BLaER1 treated with 17β-estradiol and CSF1 and Interleukin-3, amounts not matched to agents 10 nM and 100 nM (cell line): Measurements from ENCODE around the gene PLS1.
A peak's percentile ranks its signal among the peaks of the same experiment; 100 is the strongest.

Source experiments
- H3K27ac ChIP-seq, 11 experiments: shearing (Covaris generic); formaldehyde crosslinking; 2 replicates each; pipeline ENCODE4 v1.8.1; 2022
- H3K27me3 ChIP-seq, 11 experiments: shearing (Covaris generic); formaldehyde crosslinking; 2 replicates each; pipeline ENCODE4 v1.8.1; 2022
- H3K36me3 ChIP-seq, 11 experiments: shearing (Covaris generic); formaldehyde crosslinking; 2 replicates each; pipeline ENCODE4 v1.8.1; 2022
- H3K4me1 ChIP-seq, 10 experiments: shearing (Covaris generic); formaldehyde crosslinking; 2 replicates each; pipeline ENCODE4 v1.8.1; 2022
- H3K4me2 ChIP-seq, 11 experiments: shearing (Covaris generic); formaldehyde crosslinking; 2 replicates each; pipeline ENCODE4 v1.8.1; 2022
- H3K4me3 ChIP-seq, 10 experiments: shearing (Covaris generic); formaldehyde crosslinking; 2 replicates each; pipeline ENCODE4 v1.8.1; 2022
- H3K9ac ChIP-seq, 11 experiments: shearing (Covaris generic); formaldehyde crosslinking; 2 replicates each; pipeline ENCODE4 v1.8.1; 2022
- H3K9me3 ChIP-seq, 11 experiments: shearing (Covaris generic); formaldehyde crosslinking; replicated peaks in 1 of 11; 2 replicates each; pipeline ENCODE4 v1.8.1; 2022
- H4K20me1 ChIP-seq, 11 experiments: shearing (Covaris generic); formaldehyde crosslinking; 2 replicates each; pipeline ENCODE4 v1.8.1; 2022
- Cebpa-rat ChIP-seq, 11 experiments: shearing (Covaris generic); IDR thresholded peaks; 2 replicates each; pipeline ENCODE4 v1.8.1; 2022

Gene PLS1

DNA sequence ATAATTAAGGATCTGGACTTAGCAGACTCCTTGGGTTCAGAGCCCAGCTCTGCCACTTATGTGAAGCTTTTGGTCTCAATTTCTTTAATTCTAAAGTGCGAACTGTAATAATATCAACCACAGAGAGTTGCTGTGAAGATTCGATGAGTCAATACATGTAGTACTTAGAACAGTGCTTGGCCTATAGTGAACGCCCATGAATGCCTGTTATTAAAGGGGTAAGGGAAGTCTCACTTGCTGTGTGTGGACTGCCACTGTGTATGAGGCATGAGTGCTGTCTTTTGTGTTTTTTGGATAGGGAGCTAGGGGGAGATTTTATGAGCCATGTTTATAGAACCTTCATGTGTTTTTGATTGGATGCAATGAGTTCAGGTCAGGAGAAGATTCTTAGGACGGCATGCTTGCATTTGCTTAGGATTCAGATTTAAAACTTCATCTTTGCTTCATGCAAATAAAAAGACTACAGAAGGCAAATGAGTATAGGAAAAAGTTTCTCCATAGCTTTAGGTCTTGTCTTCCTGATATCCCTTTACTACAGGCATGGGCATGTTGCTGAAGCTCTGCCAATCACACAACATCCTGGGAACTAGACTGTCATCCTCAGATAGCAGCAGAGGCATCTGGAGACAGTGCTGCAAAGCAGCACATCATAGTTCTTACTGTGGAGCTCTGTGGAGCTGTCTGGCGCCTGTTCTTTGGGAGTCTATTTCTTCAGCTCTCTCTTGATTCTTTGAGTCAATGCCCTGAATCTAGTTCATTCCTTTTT, 50.0 kb downstream of the PLS1 start:
- H3K27ac ChIP-seq: no peak overlapping the region
- H4K20me1 ChIP-seq: no peaks in the 10 kb centered on the region
- peaks cover 0 to 5% (median 0%) of the 10 kb centered on the region in 10 experiments; a peak in 1 of 20 replicates for H3K4me1 ChIP-seq
- H3K4me2 ChIP-seq: no peak overlapping the region
- no peak overlapping the region for H3K9ac ChIP-seq
- H3K4me3 ChIP-seq: no peak overlapping the region
- no peaks in the 10 kb centered on the region for H3K27me3 ChIP-seq
- H3K9me3 ChIP-seq: no peaks in the 10 kb centered on the region
- no peak for TF ChIP-seq Cebpa-rat (IDR thresholded peaks at IDR 0.05)
- no peaks in the 10 kb centered on the region for H3K36me3 ChIP-seq

DNA sequence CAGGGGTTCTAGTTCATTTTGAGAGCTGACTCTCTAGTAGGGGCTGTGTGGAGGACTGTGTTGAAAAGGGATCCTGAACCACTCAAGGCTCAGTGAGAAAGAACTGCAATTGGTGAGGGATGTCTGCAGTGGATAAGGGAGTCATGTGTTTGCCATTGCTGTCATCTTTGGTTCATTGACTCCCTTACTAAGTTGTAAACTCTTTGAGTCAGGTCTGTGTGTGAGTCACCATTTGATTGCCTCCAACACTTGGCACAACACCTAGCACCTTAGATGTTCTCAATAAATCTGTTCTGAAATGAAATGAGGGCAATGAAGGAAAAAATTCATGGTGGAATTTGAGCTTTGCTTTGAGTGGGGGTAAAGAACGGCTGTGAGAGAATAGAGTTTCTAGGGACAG, 51.7 kb downstream of the PLS1 start:
- Histone ChIP-seq H3K4me3 (no peak overlapping the region), H3K4me2 (no peak overlapping the region), H3K27me3 (no peaks in the 10 kb centered on the region), H3K9me3 (no peaks in the 10 kb centered on the region), H3K36me3 (no peaks in the 10 kb centered on the region), H3K27ac (no peak overlapping the region), H3K9ac (no peak overlapping the region), H4K20me1 (no peaks in the 10 kb centered on the region), H3K4me1 (peaks cover 0 to 5% (median 0%) of the 10 kb centered on the region in 10 experiments; a peak in 1 of 20 replicates)
- no peak for TF ChIP-seq Cebpa-rat (IDR thresholded peaks at IDR 0.05)

DNA sequence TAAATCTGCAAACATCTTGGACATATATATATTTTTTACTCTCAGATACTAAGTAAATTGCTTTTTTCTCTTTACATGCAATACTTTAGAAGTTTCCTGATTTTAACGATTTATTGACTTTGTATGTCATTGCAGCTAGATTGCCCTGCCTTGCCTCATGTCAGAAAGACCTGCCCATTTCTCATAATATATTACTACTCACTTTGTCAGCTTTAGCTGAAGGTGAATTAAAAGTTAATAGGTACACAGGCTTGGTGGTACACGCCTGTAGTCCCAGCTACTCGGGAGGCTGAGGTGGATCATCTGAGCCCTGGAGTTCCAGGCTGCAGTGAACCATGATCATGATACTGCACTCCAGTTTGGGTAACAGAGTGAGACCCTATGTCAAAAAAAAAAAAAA, 52.8 kb downstream of the PLS1 start:
- Histone ChIP-seq H3K27ac (no peak overlapping the region), H3K4me2 (no peak overlapping the region), H4K20me1 (no peaks in the 10 kb centered on the region), H3K9me3 (no peaks in the 10 kb centered on the region), H3K36me3 (no peaks in the 10 kb centered on the region), H3K9ac (no peak overlapping the region), H3K4me3 (no peak overlapping the region), H3K4me1 (peaks cover 0 to 5% (median 0%) of the 10 kb centered on the region in 10 experiments; a peak in 1 of 20 replicates), H3K27me3 (no peaks in the 10 kb centered on the region)
- no peak for TF ChIP-seq Cebpa-rat (IDR thresholded peaks at IDR 0.05)

GRCh38 chr3:142650001-142650693, 54.0 kb downstream of the PLS1 start:
- no peaks in the 10 kb centered on the region for H4K20me1 ChIP-seq
- H3K9me3 ChIP-seq: no peaks in the 10 kb centered on the region
- no peak for TF ChIP-seq Cebpa-rat (IDR thresholded peaks at IDR 0.05)
- peaks cover 0 to 5% (median 0%) of the 10 kb centered on the region in 10 experiments; a peak in 1 of 20 replicates for H3K4me1 ChIP-seq
- no peak overlapping the region for H3K4me3 ChIP-seq
- no peak overlapping the region for H3K9ac ChIP-seq
- H3K4me2 ChIP-seq: peak overlapping the region in 1 of 11 experiments; percentile 18; a peak in 1 of 22 replicates
- no peaks in the 10 kb centered on the region for H3K36me3 ChIP-seq
- no peak overlapping the region for H3K27ac ChIP-seq
- H3K27me3 ChIP-seq: no peaks in the 10 kb centered on the region

DNA sequence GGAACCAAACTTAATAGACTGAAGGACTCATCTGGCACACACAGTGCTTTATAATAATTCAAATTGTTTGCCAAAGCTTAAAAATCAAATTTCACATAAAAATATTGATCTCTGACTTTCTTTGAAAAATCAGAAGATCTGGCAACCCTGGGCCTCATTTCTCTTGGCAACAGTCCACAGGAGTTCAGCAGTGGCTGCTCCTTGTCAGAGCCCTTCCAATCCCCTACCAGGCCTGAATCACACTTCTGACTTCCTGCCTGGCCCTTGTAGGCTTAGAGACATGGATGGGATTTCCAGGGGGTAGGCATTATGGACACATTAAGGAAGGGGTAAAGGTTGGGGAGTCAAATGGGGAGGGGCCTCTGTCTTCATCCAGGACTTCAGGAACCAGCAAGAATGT, 55.5 kb downstream of the PLS1 start:
- Histone ChIP-seq H3K27ac (no peak overlapping the region), H3K4me2 (no peak overlapping the region), H3K9ac (no peak overlapping the region), H3K4me3 (no peak overlapping the region), H3K27me3 (no peaks in the 10 kb centered on the region), H3K4me1 (peaks cover 0 to 12% (median 0%) of the 10 kb centered on the region in 10 experiments; a peak in 2 of 20 replicates), H4K20me1 (no peaks in the 10 kb centered on the region), H3K9me3 (no peaks in the 10 kb centered on the region), H3K36me3 (no peaks in the 10 kb centered on the region)
- no peak for TF ChIP-seq Cebpa-rat (IDR thresholded peaks at IDR 0.05)

DNA sequence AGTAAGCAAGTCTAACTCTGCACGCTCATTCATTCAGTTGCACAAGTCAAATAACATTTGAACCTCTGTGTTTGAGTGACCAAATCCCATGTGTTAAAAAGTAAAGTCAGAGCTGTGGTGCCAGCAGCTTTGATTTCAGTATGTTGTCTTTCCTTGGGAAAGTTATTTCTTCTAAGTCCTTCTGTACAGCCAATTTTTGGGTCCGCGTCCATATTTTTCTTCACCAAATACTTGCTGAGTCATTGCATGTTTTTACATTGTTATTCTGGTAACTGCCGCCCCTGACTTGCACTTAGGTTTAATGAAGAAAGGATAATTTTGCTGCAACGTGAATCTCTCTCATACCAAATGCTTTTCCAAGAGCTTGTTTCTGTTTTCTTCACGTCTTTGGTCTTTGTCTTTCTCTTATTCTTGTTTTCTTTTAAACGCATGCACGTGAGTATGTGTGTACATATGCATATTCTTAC, 56.7 kb downstream of the PLS1 start:
- no peak overlapping the region for H3K4me3 ChIP-seq
- H3K9me3 ChIP-seq: no peaks in the 10 kb centered on the region
- H3K27me3 ChIP-seq: no peaks in the 10 kb centered on the region
- no peak overlapping the region for H3K4me2 ChIP-seq
- no peaks in the 10 kb centered on the region for H4K20me1 ChIP-seq
- no peak overlapping the region for H3K9ac ChIP-seq
- no peaks in the 10 kb centered on the region for H3K36me3 ChIP-seq
- no peak overlapping the region for H3K27ac ChIP-seq
- TF ChIP-seq Cebpa-rat (IDR thresholded peaks at IDR 0.05): no peak
- H3K4me1 ChIP-seq: peaks cover 0 to 17% (median 0%) of the 10 kb centered on the region in 10 experiments; a peak in 2 of 20 replicates

GRCh38 chr3:142656575-142656974, 60.4 kb downstream of the PLS1 start:
- Histone ChIP-seq H3K4me3 (no peak overlapping the region), H3K4me1 (peaks cover 0 to 16% (median 5%) of the 10 kb centered on the region in 10 experiments; a peak in 10 of 20 replicates), H3K4me2 (peak overlapping the region in 2 of 11 experiments; percentile 20 to 24; a peak in 2 of 22 replicates), H3K9ac (no peak overlapping the region), H3K27me3 (no peaks in the 10 kb centered on the region), H3K27ac (no peak overlapping the region), H3K36me3 (no peaks in the 10 kb centered on the region), H4K20me1 (no peaks in the 10 kb centered on the region), H3K9me3 (no peaks in the 10 kb centered on the region)
- TF ChIP-seq Cebpa-rat (IDR thresholded peaks at IDR 0.05): no peak

DNA sequence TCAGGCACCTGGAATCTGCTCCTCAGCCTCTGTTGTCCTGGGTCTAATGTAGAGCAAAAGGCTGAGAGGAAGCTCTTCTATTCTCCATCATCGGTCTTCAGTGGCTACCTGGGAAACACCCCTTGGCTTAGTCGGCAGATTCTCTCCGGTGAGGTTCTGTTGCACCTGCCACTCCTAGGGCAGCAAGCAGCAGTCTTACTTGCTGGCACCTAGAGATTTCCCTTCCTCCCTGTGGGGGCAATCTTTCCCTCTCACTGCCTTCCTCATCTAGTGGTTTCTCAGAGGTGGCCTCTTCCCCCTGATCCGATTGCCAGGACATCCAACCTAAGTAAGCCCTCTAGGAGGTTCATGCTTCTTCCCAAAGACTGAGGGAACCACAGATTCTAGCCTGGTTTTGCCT, 60.8 kb downstream of the PLS1 start:
- no peaks in the 10 kb centered on the region for H4K20me1 ChIP-seq
- H3K4me2 ChIP-seq: peak overlapping the region in 2 of 11 experiments; percentile 20 to 24; a peak in 2 of 22 replicates
- no peak for TF ChIP-seq Cebpa-rat (IDR thresholded peaks at IDR 0.05)
- no peak overlapping the region for H3K27ac ChIP-seq
- H3K9me3 ChIP-seq: no peaks in the 10 kb centered on the region
- no peaks in the 10 kb centered on the region for H3K36me3 ChIP-seq
- no peak overlapping the region for H3K9ac ChIP-seq
- H3K4me3 ChIP-seq: no peak overlapping the region
- peaks cover 0 to 16% (median 5%) of the 10 kb centered on the region in 10 experiments; a peak in 10 of 20 replicates for H3K4me1 ChIP-seq
- H3K27me3 ChIP-seq: no peaks in the 10 kb centered on the region

DNA sequence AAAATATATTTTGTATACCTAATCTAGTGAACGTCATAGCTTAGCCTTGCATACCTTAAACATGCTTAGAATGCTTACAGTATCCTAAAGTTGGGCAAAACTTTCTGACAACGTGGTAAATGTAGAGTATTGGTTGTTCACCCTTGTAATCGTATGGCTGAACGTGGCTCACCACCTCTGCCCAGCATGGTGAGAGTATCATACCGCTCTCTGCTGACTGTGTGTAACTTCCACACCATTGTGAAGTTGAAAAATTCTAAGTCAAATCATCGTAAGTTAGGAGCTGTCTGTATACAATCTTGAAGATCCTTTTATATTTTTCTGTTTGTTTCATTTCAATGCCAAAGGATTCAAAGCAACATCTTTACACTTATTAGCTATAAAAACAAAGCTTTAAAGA, 64.2 kb downstream of the PLS1 start:
- H3K27ac ChIP-seq: no peak overlapping the region

More for the DNA sequence above, 64.2 kb downstream of the PLS1 start:
- Histone ChIP-seq H3K9ac (no peak overlapping the region), H4K20me1 (no peaks in the 10 kb centered on the region), H3K4me1 (peaks cover 0 to 16% (median 5%) of the 10 kb centered on the region in 10 experiments; a peak in 10 of 20 replicates), H3K9me3 (no peaks in the 10 kb centered on the region), H3K4me2 (0 out of 22 replicates have a peak overlapping the region, but pooled peaks of 1 of the 11 experiments have one; percentile 2), H3K36me3 (no peaks in the 10 kb centered on the region), H3K27me3 (no peaks in the 10 kb centered on the region), H3K4me3 (no peak overlapping the region)
- TF ChIP-seq Cebpa-rat (IDR thresholded peaks at IDR 0.05): no peak
